Stimulated activated effector memory CD8-positive, alpha-beta T cell treated with anti-CD3 and anti-CD28 coated beads, Interleukin-12 subunit alpha, Interleukin-12 subunit beta, amount 100 ng/mL, for 72 hours (primary cell): Measurements from ENCODE around the gene MASP2.
A peak's percentile ranks its signal among the peaks of the same experiment; 100 is the strongest.

Source experiments
- ATAC-seq: fragments of 150-1000 bp; cut with Tn5 transposase; 2 replicates; pipeline ENCODE4 v1.10.0; 2021
- DNase-seq, 2 donors: peaks; one replicate each; pipeline ENCODE4 v3.0.0; 2021 to 2022; ENCODE audit warnings: low spot score in 2 of 2
- H3K27ac Mint-ChIP-seq: one replicate; pipeline ENCODE4 v1.8.0; 2022; ENCODE audit warnings: mild to moderate bottlenecking, mixed read lengths
- H3K36me3 Mint-ChIP-seq: one replicate; pipeline ENCODE4 v1.8.0; 2022; ENCODE audit warnings: mild to moderate bottlenecking, mixed read lengths
- H3K4me1 Mint-ChIP-seq: one replicate; pipeline ENCODE4 v1.8.0; 2022; ENCODE audit warnings: mixed read lengths
- H3K4me3 Mint-ChIP-seq: one replicate; pipeline ENCODE4 v1.8.0; 2022; ENCODE audit warnings: mild to moderate bottlenecking, mixed read lengths
- H3K9me3 Mint-ChIP-seq: one replicate; pipeline ENCODE4 v1.8.0; 2022; ENCODE audit warnings: mixed read lengths

MASP2 gene

GRCh38 chr1:11062965-11063401 is 15.9 kb upstream of the MASP2 start:
- ATAC-seq: peak; percentile 73
- no peaks in the 10 kb centered on the region for H3K9me3 Mint-ChIP-seq
- peak overlapping the region; percentile 97 for H3K4me3 Mint-ChIP-seq
- peaks cover 80% of the 10 kb centered on the region for H3K36me3 Mint-ChIP-seq
- DNase-seq: peak; percentile 51 to 82
- peak overlapping the region; percentile 85 for H3K27ac Mint-ChIP-seq
- H3K4me1 Mint-ChIP-seq: peaks cover 45% of the 10 kb centered on the region

GRCh38 chr1:11061652-11062365 is 14.8 kb upstream of the MASP2 start:
- ATAC-seq: no peak
- Mint-ChIP-seq H3K4me3 (peak overlapping the region; percentile 97), H3K36me3 (peaks cover 80% of the 10 kb centered on the region)

GRCh38 chr1:11059968-11060830 is 13.2 kb upstream of the MASP2 start, which contains the start of gene SRM:
TSS of gene SRM (minus strand) at chr1:11060018. CDS start at chr1:11059943, 75 bp downstream.
- Mint-ChIP-seq H3K9me3 (no peaks in the 10 kb centered on the region), H3K4me1 (peaks cover 57% of the 10 kb centered on the region), H3K36me3 (peaks cover 80% of the 10 kb centered on the region), H3K4me3 (peak within 1 kb of the TSS; percentile 97), H3K27ac (peak within 1 kb of the TSS; percentile 95)
- DNase-seq (peak; percentile 88 to 91), ATAC-seq (peak; percentile 92)

More at GRCh38 chr1:11061652-11062365, 14.8 kb upstream of the MASP2 start:
- no peaks in the 10 kb centered on the region for H3K9me3 Mint-ChIP-seq
- DNase-seq: no peak
- H3K4me1 Mint-ChIP-seq: peaks cover 56% of the 10 kb centered on the region
- peak overlapping the region; percentile 85 for H3K27ac Mint-ChIP-seq

- no peaks in the 10 kb centered on the region for H3K9me3 Mint-ChIP-seq
- peak overlapping the region; percentile 97 for H3K4me3 Mint-ChIP-seq
- peak; percentile 27 for ATAC-seq
- H3K27ac Mint-ChIP-seq: peak overlapping the region; percentile 95
- H3K4me1 Mint-ChIP-seq: peaks cover 57% of the 10 kb centered on the region
- peaks cover 80% of the 10 kb centered on the region for H3K36me3 Mint-ChIP-seq
- DNase-seq: peak in 1 of 2 donors; percentile 78
Measured at GRCh38 chr1:11059155-11059967, 12.3 kb upstream of the MASP2 start.

- DNase-seq (no peak), ATAC-seq (no peak)
- Mint-ChIP-seq H3K4me3 (peak overlapping the region; percentile 97), H3K27ac (peak overlapping the region; percentile 95), H3K36me3 (peaks cover 79% of the 10 kb centered on the region), H3K4me1 (peaks cover 54% of the 10 kb centered on the region), H3K9me3 (no peaks in the 10 kb centered on the region)
Measured at GRCh38 chr1:11058595-11059154, 11.6 kb upstream of the MASP2 start.

GRCh38 chr1:11058026-11058425 is 11.0 kb upstream of the MASP2 start:
- H3K27ac Mint-ChIP-seq: no peak overlapping the region
- peaks cover 47% of the 10 kb centered on the region for H3K4me1 Mint-ChIP-seq
- ATAC-seq (no peak), DNase-seq (no peak)
- no peaks in the 10 kb centered on the region for H3K9me3 Mint-ChIP-seq
- H3K36me3 Mint-ChIP-seq: peaks cover 72% of the 10 kb centered on the region
- H3K4me3 Mint-ChIP-seq: peak overlapping the region; percentile 97

- H3K36me3 Mint-ChIP-seq: peaks cover 70% of the 10 kb centered on the region
- H3K4me1 Mint-ChIP-seq: peaks cover 42% of the 10 kb centered on the region
- H3K4me3 Mint-ChIP-seq: no peak overlapping the region
- H3K9me3 Mint-ChIP-seq: no peaks in the 10 kb centered on the region
- H3K27ac Mint-ChIP-seq: peak overlapping the region; percentile 54
- DNase-seq (no peak), ATAC-seq (no peak)
Measured at GRCh38 chr1:11057477-11057876, 10.4 kb upstream of the MASP2 start.

- Mint-ChIP-seq H3K4me3 (no peak overlapping the region), H3K27ac (no peak overlapping the region), H3K4me1 (peaks cover 37% of the 10 kb centered on the region), H3K9me3 (no peaks in the 10 kb centered on the region), H3K36me3 (peaks cover 70% of the 10 kb centered on the region)
- no peak for DNase-seq
- no peak for ATAC-seq
Measured at GRCh38 chr1:11056504-11056903, 9.5 kb upstream of the MASP2 start.

- no peak for ATAC-seq
- peaks cover 64% of the 10 kb centered on the region for H3K36me3 Mint-ChIP-seq
- peaks cover 31% of the 10 kb centered on the region for H3K4me1 Mint-ChIP-seq
- DNase-seq: no peak
- H3K27ac Mint-ChIP-seq: no peak overlapping the region
- H3K9me3 Mint-ChIP-seq: no peaks in the 10 kb centered on the region
- H3K4me3 Mint-ChIP-seq: no peak overlapping the region
Measured at GRCh38 chr1:11055676-11056075, 8.6 kb upstream of the MASP2 start.

GRCh38 chr1:11054666-11055065 is 7.6 kb upstream of the MASP2 start:
- H3K27ac Mint-ChIP-seq: no peak overlapping the region
- H3K36me3 Mint-ChIP-seq: peaks cover 57% of the 10 kb centered on the region
- H3K4me3 Mint-ChIP-seq: no peak overlapping the region
- H3K9me3 Mint-ChIP-seq: no peaks in the 10 kb centered on the region
- no peak for DNase-seq
- peaks cover 26% of the 10 kb centered on the region for H3K4me1 Mint-ChIP-seq
- no peak for ATAC-seq

GRCh38 chr1:11054181-11054580 is 7.1 kb upstream of the MASP2 start:
- peaks cover 54% of the 10 kb centered on the region for H3K36me3 Mint-ChIP-seq
- no peaks in the 10 kb centered on the region for H3K9me3 Mint-ChIP-seq
- no peak overlapping the region for H3K4me3 Mint-ChIP-seq
- DNase-seq (no peak), ATAC-seq (no peak)
- H3K27ac Mint-ChIP-seq: no peak overlapping the region
- H3K4me1 Mint-ChIP-seq: peaks cover 25% of the 10 kb centered on the region

GRCh38 chr1:11053758-11054137 is 6.7 kb upstream of the MASP2 start:
- DNase-seq (no peak), ATAC-seq (peak; percentile 31)
- Mint-ChIP-seq H3K9me3 (no peaks in the 10 kb centered on the region), H3K4me3 (no peak overlapping the region), H3K36me3 (peaks cover 50% of the 10 kb centered on the region), H3K4me1 (peaks cover 20% of the 10 kb centered on the region), H3K27ac (no peak overlapping the region)

- peaks cover 17% of the 10 kb centered on the region for H3K4me1 Mint-ChIP-seq
- no peak overlapping the region for H3K4me3 Mint-ChIP-seq
- H3K9me3 Mint-ChIP-seq: no peaks in the 10 kb centered on the region
- DNase-seq (no peak), ATAC-seq (peak; percentile 40)
- H3K36me3 Mint-ChIP-seq: peaks cover 43% of the 10 kb centered on the region
- peak overlapping the region; percentile 68 for H3K27ac Mint-ChIP-seq
Measured at GRCh38 chr1:11052839-11053757, 6.1 kb upstream of the MASP2 start.
